ENCODE data around the gene CCHCR1. TPM values are rescaled to one million over a fixed set of nuclear protein-coding genes. Genes with fewer than 3 reads are reported as not detected.

CCHCR1 gene
- total and polyA plus RNA-seq, 9 of the 15 experiments (the other 6 are each of a cell fraction or from before 2014, with no cell fraction given) = 1.2 to 47.3 (median 32.0) TPM

GRCh38 chr6:31156641-31157040 is 961 bp downstream of the CCHCR1 start:
- Histone ChIP-seq H4K20me1 (replicated peaks; ENCODE audit: control insufficient read depth, insufficient read depth, low read length) (no peaks in the 10 kb centered on the region), H3K27ac (ENCODE audit: extremely low read depth, low read depth, low read length) (no peak overlapping the region), H3K79me2 (ENCODE audit: control insufficient read depth, insufficient read depth, low read length) (peaks cover 24% of the 10 kb centered on the region; the same call in 2 of the 3 replicates), H3K9ac (ENCODE audit: insufficient read depth in 1 of 2, low read depth in 2 of 2, low read length in 2 of 2) (peak overlapping the region; percentile 71 to 81), H3K36me3 (ENCODE audit: control insufficient read depth, insufficient read depth, low read length) (peaks cover 35% of the 10 kb centered on the region; the same call in 2 of the 3 replicates), H3K27me3 (ENCODE audit: control insufficient read depth in 2 of 2, insufficient read depth in 2 of 2, low read length in 2 of 2) (no peaks in the 10 kb centered on the region), H3K9me1 (ENCODE audit: control insufficient read depth, insufficient read depth, low read length) (no peaks in the 10 kb centered on the region), H3K4me1 (replicated peaks in 1 of 2; ENCODE audit: control insufficient read depth in 2 of 2, insufficient read depth in 2 of 2, low read length in 2 of 2) (peaks cover 17 to 25% of the 10 kb centered on the region in 2 experiments; a peak in 4 of 5 replicates), H2AFZ (ENCODE audit: low read depth, low read length) (no peak overlapping the region), H3K4me3 (no peak overlapping the region; the same call in 1 of the 2 replicates), H3K4me2 (ENCODE audit: insufficient read depth, low read length) (no peak overlapping the region; the same call in 1 of the 2 replicates), H3K9me3 (replicated peaks; ENCODE audit: control insufficient read depth, insufficient read depth, low read depth, low read length) (no peaks in the 10 kb centered on the region)
- WGBS (ENCODE audit: insufficient coverage, low coverage, missing lambda C conversion rate) = 90% methylated on average over 7 of the region's 7 CpGs
- ChIA-PET CTCF (ENCODE audit: low intra/inter-chr PET ratio) (no interaction called here), POLR2A (interaction anchor here (1.3 to 1.9 kb wide), 3 partner anchors 12 to 33 kb away, joined by 4 to 6 read pairs (median 6); no protein-coding TSS in a partner anchor)
- no peak for ATAC-seq
- intact Hi-C loops (cut with micrococcal nuclease) (no loop called here), in situ Hi-C loops (cut with MboI) (no loop called here)
- TF ChIP-seq POLR3G (IDR thresholded peaks at IDR 0.05; ENCODE audit: extremely low read depth, insufficient read length, insufficient replicate concordance) (no peak), BACH1 (tag; IDR thresholded peaks at IDR 0.05) (no peak), FOXJ2 (tag; IDR thresholded peaks at IDR 0.05) (no peak), PPARD (CRISPR knock-in tag; IDR thresholded peaks at IDR 0.05) (no peak), SMAD3 (CRISPR knock-in tag; conservative IDR thresholded peaks at IDR 0.05) (no peak), GATAD2B (IDR thresholded peaks at IDR 0.05; ENCODE audit: borderline replicate concordance) (no peak), ZBTB26 (CRISPR knock-in tag; IDR thresholded peaks at IDR 0.05) (no peak), NELFE (IDR thresholded peaks at IDR 0.05; ENCODE audit: insufficient read depth, insufficient read length) (no peak), USF1 (CRISPR knock-in tag; IDR thresholded peaks at IDR 0.05) (no peak), PML (IDR thresholded peaks at IDR 0.05; ENCODE audit: low read length) (no peak), ARID1B (IDR thresholded peaks at IDR 0.05) (no peak), SREBF1 (IDR thresholded peaks at IDR 0.05; ENCODE audit: borderline replicate concordance, low read depth, low read length) (no peak), CREB1 (IDR thresholded peaks at IDR 0.05) (no peak), CREB1 (CRISPR knock-in tag; IDR thresholded peaks at IDR 0.05) (no peak), ZNF609 (CRISPR knock-in tag; IDR thresholded peaks at IDR 0.05; ENCODE audit: borderline replicate concordance) (no peak), NFRKB (IDR thresholded peaks at IDR 0.05; ENCODE audit: low read depth) (no peak)
- BruUV-seq (replicated peaks) = no TSS peak
- FAIRE-seq = no peak
- no peak for DNase-seq (ENCODE audit: extremely low read depth in 1 of 4, low spot score in 3 of 4)
